ENCODE results near the gene ZBTB46.

The ZBTB46 gene

GRCh38 chr20:63837479-63837878, 6.4 kb upstream of the ZBTB46 start:
- no peak for DNase-seq (ENCODE audit: low spot score)

- DNase-seq (ENCODE audit: low spot score): no peak
These were observed 5.6 kb upstream of the ZBTB46 start for GRCh38 chr20:63836458-63837344.

GRCh38 chr20:63835021-63835858, 4.2 kb upstream of the ZBTB46 start:
- no peak for DNase-seq (ENCODE audit: low spot score)

GRCh38 chr20:63834491-63834880, 3.4 kb upstream of the ZBTB46 start:
- no peak for DNase-seq (ENCODE audit: low spot score)

GRCh38 chr20:63833776-63834490, 2.9 kb upstream of the ZBTB46 start:
- DNase-seq (ENCODE audit: low spot score): no peak

- DNase-seq (ENCODE audit: low spot score): no peak
These were observed 1.1 kb upstream of the ZBTB46 start for GRCh38 chr20:63831993-63832686.

- DNase-seq (ENCODE audit: low spot score): no peak
These were observed 555 bp upstream of the ZBTB46 start for GRCh38 chr20:63831646-63831992.

GRCh38 chr20:63829945-63830835, 874 bp downstream of the ZBTB46 start:
- DNase-seq (ENCODE audit: low spot score): no peak

GRCh38 chr20:63829603-63829944, 1.5 kb downstream of the ZBTB46 start:
- DNase-seq (ENCODE audit: low spot score): no peak

GRCh38 chr20:63828951-63829350, 2.1 kb downstream of the ZBTB46 start:
- no peak for DNase-seq (ENCODE audit: low spot score)

- DNase-seq (ENCODE audit: low spot score): no peak
These were observed 2.5 kb downstream of the ZBTB46 start for GRCh38 chr20:63828545-63828944.

GRCh38 chr20:63828124-63828523, 2.9 kb downstream of the ZBTB46 start:
- no peak for DNase-seq (ENCODE audit: low spot score)

GRCh38 chr20:63826753-63827152, 4.3 kb downstream of the ZBTB46 start:
- no peak for DNase-seq (ENCODE audit: low spot score)

GRCh38 chr20:63825331-63826118, 5.5 kb downstream of the ZBTB46 start:
- DNase-seq (ENCODE audit: low spot score): no peak

GRCh38 chr20:63823691-63824311, 7.3 kb downstream of the ZBTB46 start:
- no peak for DNase-seq (ENCODE audit: low spot score)

GRCh38 chr20:63822276-63822696, 8.8 kb downstream of the ZBTB46 start:
- DNase-seq (ENCODE audit: low spot score): no peak

- no peak for DNase-seq (ENCODE audit: low spot score)
These were observed 9.3 kb downstream of the ZBTB46 start for GRCh38 chr20:63821811-63822210.

- no peak for DNase-seq (ENCODE audit: low spot score)
These were observed 11.7 kb downstream of the ZBTB46 start for GRCh38 chr20:63819224-63819921.

- DNase-seq (ENCODE audit: low spot score): no peak
These were observed 15.3 kb downstream of the ZBTB46 start for GRCh38 chr20:63815615-63816253.

All from germinal center (tissue), 1 donor.